Activated gamma-delta T cell treated with Interleukin-2 at 50 U/mL for 16 hours (primary cell): Measurements from ENCODE around the gene ZXDC.

Experiments
- DNase-seq: peaks from one replicate; pipeline ENCODE4 v3.0.0-alpha.2; 2020

ZXDC gene

GRCh38 chr3:126413693-126414080 is 62.0 kb downstream of the ZXDC start:
- no peak for DNase-seq

GRCh38 chr3:126412841-126413692 is 62.6 kb downstream of the ZXDC start:
- no peak for DNase-seq

- DNase-seq = no peak
Measured at GRCh38 chr3:126408099-126408498, 67.6 kb downstream of the ZXDC start.

- no peak for DNase-seq
Measured at GRCh38 chr3:126407412-126408044, 68.2 kb downstream of the ZXDC start.

GRCh38 chr3:126406389-126407296 is 69.0 kb downstream of the ZXDC start:
- no peak for DNase-seq

- DNase-seq = no peak
Measured at GRCh38 chr3:126402666-126403302, 72.9 kb downstream of the ZXDC start.

GRCh38 chr3:126402178-126402577 is 73.5 kb downstream of the ZXDC start:
- DNase-seq = no peak

- no peak for DNase-seq
Measured at GRCh38 chr3:126401611-126402160, 74.0 kb downstream of the ZXDC start.

- no peak for DNase-seq
Measured at GRCh38 chr3:126399756-126400155, 75.9 kb downstream of the ZXDC start.

GRCh38 chr3:126399351-126399735 is 76.3 kb downstream of the ZXDC start:
- DNase-seq = no peak

GRCh38 chr3:126398423-126399350 is 77.0 kb downstream of the ZXDC start:
- DNase-seq = no peak

- no peak for DNase-seq
Measured at GRCh38 chr3:126397610-126398422, 77.9 kb downstream of the ZXDC start.

- DNase-seq = no peak
Measured at GRCh38 chr3:126396536-126396935, 79.2 kb downstream of the ZXDC start.

GRCh38 chr3:126395846-126396513 is 79.7 kb downstream of the ZXDC start:
- DNase-seq = no peak

GRCh38 chr3:126394977-126395321 is 80.7 kb downstream of the ZXDC start:
- DNase-seq = no peak

- no peak for DNase-seq
Measured at GRCh38 chr3:126394179-126394976, 81.3 kb downstream of the ZXDC start, which contains the start of gene CFAP100. TSS of gene CFAP100 (plus strand) at chr3:126394909. CDS start at chr3:126396001, 1,092 bp downstream.

- DNase-seq = no peak
Measured at GRCh38 chr3:126393563-126393962, 82.1 kb downstream of the ZXDC start.

- DNase-seq = no peak
Measured at GRCh38 chr3:126392246-126392645, 83.4 kb downstream of the ZXDC start.

- no peak for DNase-seq
Measured at GRCh38 chr3:126391631-126392030, 84.1 kb downstream of the ZXDC start.
